DND-41 (cell line): ENCODE results near the gene CNNM3.
A peak's percentile ranks its signal among the peaks of the same experiment; 100 is the strongest.

Source experiments
- ATAC-seq: fragments of 200-7000 bp; cut with Tn5 transposase; 3 replicates; pipeline ENCODE4 v1.9.1; 2021; ENCODE audit warnings: low read depth; ENCODE audit not compliant: insufficient read depth
- DNase-seq: peaks from one replicate; pipeline ENCODE4 v3.0.0-alpha.2; 2020
- H2AFZ ChIP-seq: 2 replicates; pipeline ENCODE4 v1.6.0; 2012; ENCODE audit warnings: low read depth, low read length
- H3K27ac ChIP-seq: 2 replicates; pipeline ENCODE4 v1.5.1; 2012; ENCODE audit warnings: low read length, inconsistent platforms
- H3K27me3 ChIP-seq: fragments of 200-600 bp; sonication (generic); 2 replicates; pipeline ENCODE4 v1.6.0; 2012; ENCODE audit warnings: low read length, mild to moderate bottlenecking, inconsistent platforms; ENCODE audit not compliant: insufficient read depth, poor library complexity
- H3K36me3 ChIP-seq: 2 replicates; pipeline ENCODE4 v1.5.1; 2012; ENCODE audit warnings: low read length, inconsistent platforms; ENCODE audit not compliant: insufficient read depth
- H3K4me1 ChIP-seq: 2 replicates; pipeline ENCODE4 v1.5.1; 2012; ENCODE audit warnings: mild to moderate bottlenecking, low read length; ENCODE audit not compliant: insufficient read depth
- H3K4me2 ChIP-seq: 2 replicates; pipeline ENCODE4 v1.6.0; 2012; ENCODE audit warnings: mild to moderate bottlenecking, moderate library complexity, low read length, inconsistent platforms; ENCODE audit not compliant: insufficient read depth
- H3K4me3 ChIP-seq, 2 experiments: fragments of 200-600 bp in 1 of 2; shearing (Covaris generic) in 1 of 2; 2 replicates each; pipeline ENCODE4 v1.5.1; 2012 to 2016; ENCODE audit warnings: inconsistent platforms in 2 of 2, low read length in 2 of 2, mild to moderate bottlenecking in 2 of 2, low read depth in 1 of 2, moderate library complexity in 1 of 2
- H3K79me2 ChIP-seq: 2 replicates; pipeline ENCODE4 v1.6.0; 2012; ENCODE audit warnings: low read length, inconsistent platforms; ENCODE audit not compliant: insufficient read depth
- H3K9ac ChIP-seq: 2 replicates; pipeline ENCODE4 v1.6.0; 2012; ENCODE audit warnings: low read depth, mild to moderate bottlenecking, inconsistent platforms, low read length, moderate library complexity
- H3K9me3 ChIP-seq: 2 replicates; pipeline ENCODE4 v1.5.1; 2012; ENCODE audit warnings: low read length, moderate library complexity, mild to moderate bottlenecking, inconsistent platforms; ENCODE audit not compliant: insufficient read depth, severe bottlenecking
- H4K20me1 ChIP-seq: 2 replicates; pipeline ENCODE4 v1.6.0; 2012; ENCODE audit warnings: low read length; ENCODE audit not compliant: insufficient read depth
- CTCF ChIP-seq: IDR thresholded peaks from 2 replicates; pipeline ENCODE4 v1.5.1; 2012; ENCODE audit warnings: borderline replicate concordance, low read length, moderate library complexity, mild to moderate bottlenecking; ENCODE audit not compliant: poor library complexity, severe bottlenecking; ENCODE audit errors: extremely low read depth
- EZH2 ChIP-seq: IDR thresholded peaks from 3 replicates; pipeline ENCODE4 v1.6.1; 2012; ENCODE audit warnings: borderline replicate concordance, low read depth, mild to moderate bottlenecking, moderate library complexity, low read length, inconsistent platforms; ENCODE audit not compliant: severe bottlenecking

CNNM3 gene

DNA sequence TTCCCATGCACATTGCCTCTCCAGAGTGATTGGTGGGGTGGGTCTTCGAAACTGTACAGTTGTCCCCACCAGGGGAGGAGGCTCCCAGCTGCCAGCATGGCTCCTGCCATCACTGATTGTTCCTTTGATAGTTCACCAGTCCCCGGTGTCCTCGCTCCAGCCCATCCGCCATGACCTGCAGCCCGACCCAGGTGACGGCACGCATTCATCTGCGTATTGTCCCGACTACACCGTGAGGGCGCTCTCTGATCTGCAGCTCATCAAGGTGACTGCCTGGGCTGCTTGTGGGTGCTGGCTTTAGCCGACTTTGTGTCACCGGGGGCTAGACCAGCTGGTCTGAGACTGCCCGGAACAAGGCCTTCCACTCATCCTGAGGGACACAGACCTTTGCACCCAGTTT lies 12.4 kb downstream of the CNNM3 start:
- Histone ChIP-seq H3K79me2 (peaks cover 18% of the 10 kb centered on the region), H2AFZ (no peak overlapping the region), H3K9me3 (no peaks in the 10 kb centered on the region), H3K36me3 (peaks cover 94% of the 10 kb centered on the region), H4K20me1 (peaks cover 64% of the 10 kb centered on the region), H3K4me2 (no peak overlapping the region), H3K27ac (no peak overlapping the region), H3K9ac (no peak overlapping the region), H3K27me3 (no peaks in the 10 kb centered on the region), H3K4me3 (no peak overlapping the region), H3K4me1 (no peaks in the 10 kb centered on the region)
- ATAC-seq (no peak), DNase-seq (no peak)
- TF ChIP-seq CTCF (no peak), EZH2 (no peak)

- Histone ChIP-seq H3K79me2 (peaks cover 14% of the 10 kb centered on the region), H2AFZ (no peak overlapping the region), H3K27me3 (no peaks in the 10 kb centered on the region), H3K9ac (no peak overlapping the region), H4K20me1 (peaks cover 60% of the 10 kb centered on the region), H3K36me3 (peaks cover 94% of the 10 kb centered on the region), H3K4me2 (no peak overlapping the region), H3K9me3 (no peaks in the 10 kb centered on the region), H3K27ac (no peak overlapping the region), H3K4me3 (no peak overlapping the region), H3K4me1 (no peaks in the 10 kb centered on the region)
- TF ChIP-seq CTCF, result no peak
- TF ChIP-seq EZH2, result no peak
- ATAC-seq (no peak), DNase-seq (no peak)
Measured at GRCh38 chr2:96828874-96829273, 12.8 kb downstream of the CNNM3 start.

- H3K4me3 ChIP-seq, result no peak overlapping the region
- no peaks in the 10 kb centered on the region for H3K27me3 ChIP-seq
- H3K4me1 ChIP-seq, result no peaks in the 10 kb centered on the region
- no peak overlapping the region for H3K27ac ChIP-seq
- TF ChIP-seq EZH2 (no peak), CTCF (no peak)
- peaks cover 91% of the 10 kb centered on the region for H3K36me3 ChIP-seq
- H3K9me3 ChIP-seq, result no peaks in the 10 kb centered on the region
- H4K20me1 ChIP-seq, result peaks cover 53% of the 10 kb centered on the region
- peaks cover 3% of the 10 kb centered on the region; the same call in 1 of the 2 replicates for H3K79me2 ChIP-seq
- no peak for ATAC-seq
- no peak overlapping the region for H3K9ac ChIP-seq
- H3K4me2 ChIP-seq, result no peak overlapping the region
- DNase-seq, result no peak
- no peak overlapping the region for H2AFZ ChIP-seq
Measured at GRCh38 chr2:96830044-96830562, 14.0 kb downstream of the CNNM3 start.

GRCh38 chr2:96831679-96832078 lies 15.6 kb downstream of the CNNM3 start:
- Histone ChIP-seq H2AFZ (no peak overlapping the region), H4K20me1 (peaks cover 46% of the 10 kb centered on the region; the same call in 1 of the 2 replicates), H3K36me3 (peaks cover 85% of the 10 kb centered on the region), H3K4me1 (no peaks in the 10 kb centered on the region), H3K4me3 (no peak overlapping the region), H3K27me3 (no peaks in the 10 kb centered on the region), H3K27ac (no peak overlapping the region), H3K4me2 (no peak overlapping the region), H3K9me3 (no peaks in the 10 kb centered on the region), H3K9ac (no peak overlapping the region), H3K79me2 (no peaks in the 10 kb centered on the region; the same call in 1 of the 2 replicates)
- no peak for DNase-seq
- TF ChIP-seq CTCF (no peak), EZH2 (no peak)
- peak; percentile 60 for ATAC-seq
